ENCODE results near the gene SH3GL3. TPM values are rescaled to one million over a fixed set of nuclear protein-coding genes. Genes with fewer than 3 reads are reported as not detected.

The SH3GL3 gene
- total RNA-seq, 1 experiment from 2014 or later: not detected

- no TSS peak for BruUV-seq (replicated peaks)
- Histone ChIP-seq H3K9me3 (peaks cover 7% of the 10 kb centered on the region; the same call in 1 of the 2 replicates), H3K4me1 (peaks cover 5% of the 10 kb centered on the region; the same call in 1 of the 2 replicates), H3K4me3 (ENCODE audit: low read depth, low read length) (no peak overlapping the region), H3K27me3 (replicated peaks; ENCODE audit: control insufficient read depth, insufficient read depth, low read length) (no peaks in the 10 kb centered on the region), H3K36me3 (ENCODE audit: control insufficient read depth, insufficient read depth, low read length) (no peaks in the 10 kb centered on the region)
- Mint-ChIP-seq H3K27ac (ENCODE audit: unreplicated experiment) (no peak overlapping the region), H3K36me3 (ENCODE audit: insufficient read depth, unreplicated experiment) (no peaks in the 10 kb centered on the region), H3K4me3 (ENCODE audit: unreplicated experiment) (no peak overlapping the region), H3K4me1 (ENCODE audit: low read depth, unreplicated experiment) (no peaks in the 10 kb centered on the region), H3K9me3 (ENCODE audit: unreplicated experiment) (peaks cover 5% of the 10 kb centered on the region), H3K27me3 (ENCODE audit: insufficient read depth, unreplicated experiment) (peaks cover 2% of the 10 kb centered on the region)
- ChIA-PET CTCF (no interaction called here), POLR2A (no interaction called here)
- TF ChIP-seq, protein P1, sequence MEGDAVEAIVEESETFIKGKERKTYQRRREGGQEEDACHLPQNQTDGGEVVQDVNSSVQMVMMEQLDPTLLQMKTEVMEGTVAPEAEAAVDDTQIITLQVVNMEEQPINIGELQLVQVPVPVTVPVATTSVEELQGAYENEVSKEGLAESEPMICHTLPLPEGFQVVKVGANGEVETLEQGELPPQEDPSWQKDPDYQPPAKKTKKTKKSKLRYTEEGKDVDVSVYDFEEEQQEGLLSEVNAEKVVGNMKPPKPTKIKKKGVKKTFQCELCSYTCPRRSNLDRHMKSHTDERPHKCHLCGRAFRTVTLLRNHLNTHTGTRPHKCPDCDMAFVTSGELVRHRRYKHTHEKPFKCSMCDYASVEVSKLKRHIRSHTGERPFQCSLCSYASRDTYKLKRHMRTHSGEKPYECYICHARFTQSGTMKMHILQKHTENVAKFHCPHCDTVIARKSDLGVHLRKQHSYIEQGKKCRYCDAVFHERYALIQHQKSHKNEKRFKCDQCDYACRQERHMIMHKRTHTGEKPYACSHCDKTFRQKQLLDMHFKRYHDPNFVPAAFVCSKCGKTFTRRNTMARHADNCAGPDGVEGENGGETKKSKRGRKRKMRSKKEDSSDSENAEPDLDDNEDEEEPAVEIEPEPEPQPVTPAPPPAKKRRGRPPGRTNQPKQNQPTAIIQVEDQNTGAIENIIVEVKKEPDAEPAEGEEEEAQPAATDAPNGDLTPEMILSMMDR (IDR thresholded peaks at IDR 0.05; ENCODE audit: insufficient read depth in 1 of 2, low read depth in 1 of 2, low read length in 1 of 2, severe bottlenecking in 1 of 2, unreplicated experiment in 1 of 2): no peak
- no peak for DNase-seq
- intact Hi-C loops (cut with micrococcal nuclease; ENCODE audit: unreplicated experiment): no loop called here
Measured at GRCh38 chr15:83431521-83431920, 15.6 kb upstream of the SH3GL3 start.

GRCh38 chr15:83435202-83435601 is 11.9 kb upstream of the SH3GL3 start:
- BruUV-seq (replicated peaks): no TSS peak
- Mint-ChIP-seq H3K9me3 (ENCODE audit: unreplicated experiment) (no peaks in the 10 kb centered on the region), H3K27me3 (ENCODE audit: insufficient read depth, unreplicated experiment) (no peaks in the 10 kb centered on the region), H3K36me3 (ENCODE audit: insufficient read depth, unreplicated experiment) (no peaks in the 10 kb centered on the region), H3K4me3 (ENCODE audit: unreplicated experiment) (no peak overlapping the region), H3K4me1 (ENCODE audit: low read depth, unreplicated experiment) (no peaks in the 10 kb centered on the region), H3K27ac (ENCODE audit: unreplicated experiment) (no peak overlapping the region)
- Histone ChIP-seq H3K27me3 (replicated peaks; ENCODE audit: control insufficient read depth, insufficient read depth, low read length) (no peaks in the 10 kb centered on the region), H3K36me3 (ENCODE audit: control insufficient read depth, insufficient read depth, low read length) (no peaks in the 10 kb centered on the region), H3K9me3 (no peaks in the 10 kb centered on the region), H3K4me1 (peaks cover 5% of the 10 kb centered on the region; the same call in 1 of the 2 replicates), H3K4me3 (ENCODE audit: low read depth, low read length) (no peak overlapping the region)
- ChIA-PET CTCF (interaction anchor here (4.7 kb wide), 1 partner anchor 187 kb away, joined by 56 read pairs; no protein-coding TSS in a partner anchor), POLR2A (no interaction called here)
- intact Hi-C loops (cut with micrococcal nuclease; ENCODE audit: unreplicated experiment): loop anchor here (5.0 kb wide), 1 partner anchor 602 kb away; no protein-coding TSS in a partner anchor
- DNase-seq: no peak
- TF ChIP-seq, protein P1 (IDR thresholded peaks at IDR 0.05; ENCODE audit: insufficient read depth in 1 of 2, low read depth in 1 of 2, low read length in 1 of 2, severe bottlenecking in 1 of 2, unreplicated experiment in 1 of 2): no peak

- Mint-ChIP-seq H3K4me3 (ENCODE audit: unreplicated experiment) (no peak overlapping the region), H3K27ac (ENCODE audit: unreplicated experiment) (no peak overlapping the region), H3K4me1 (ENCODE audit: low read depth, unreplicated experiment) (no peaks in the 10 kb centered on the region), H3K9me3 (ENCODE audit: unreplicated experiment) (no peaks in the 10 kb centered on the region), H3K36me3 (ENCODE audit: insufficient read depth, unreplicated experiment) (no peaks in the 10 kb centered on the region), H3K27me3 (ENCODE audit: insufficient read depth, unreplicated experiment) (no peaks in the 10 kb centered on the region)
- H3K9me3 ChIP-seq: no peaks in the 10 kb centered on the region
- POLR2A ChIA-PET: no interaction called here
- CTCF ChIA-PET: interaction anchor here (0.6 to 4.7 kb wide), 2 partner anchors 188 to 231 kb away, joined by 3 to 56 read pairs; no protein-coding TSS in a partner anchor
- H3K27me3 ChIP-seq (replicated peaks; ENCODE audit: control insufficient read depth, insufficient read depth, low read length): no peaks in the 10 kb centered on the region
- no peak for DNase-seq
- H3K4me3 ChIP-seq (ENCODE audit: low read depth, low read length): no peak overlapping the region
- H3K4me1 ChIP-seq: peaks cover 5% of the 10 kb centered on the region; the same call in 1 of the 2 replicates
- no TSS peak for BruUV-seq (replicated peaks)
- intact Hi-C loops (cut with micrococcal nuclease; ENCODE audit: unreplicated experiment): loop anchor here (1.0 to 5.0 kb wide), 2 partner anchors 187 to 602 kb away; no protein-coding TSS in a partner anchor
- TF ChIP-seq, protein P1 (IDR thresholded peaks at IDR 0.05; ENCODE audit: insufficient read depth in 1 of 2, low read depth in 1 of 2, low read length in 1 of 2, severe bottlenecking in 1 of 2, unreplicated experiment in 1 of 2): no peak
- H3K36me3 ChIP-seq (ENCODE audit: control insufficient read depth, insufficient read depth, low read length): no peaks in the 10 kb centered on the region
Measured at GRCh38 chr15:83435782-83436181, 11.4 kb upstream of the SH3GL3 start.

Data from Caco-2 (cell line).